AG10803 (cell line): ENCODE results near the gene TUSC7.

Source experiments
- DNase-seq: peaks from one replicate; pipeline ENCODE4 v3.0.0; 2010; ENCODE audit warnings: low read depth
- H3K4me3 ChIP-seq: 2 replicates; pipeline ENCODE4 v1.5.1; 2011; ENCODE audit warnings: mild to moderate bottlenecking, low read length, control low read depth
- CTCF ChIP-seq: conservative IDR thresholded peaks from 2 replicates; pipeline ENCODE4 v1.5.1; 2011; ENCODE audit warnings: mild to moderate bottlenecking, low read length, control low read depth, inconsistent platforms

The TUSC7 gene

GRCh38 chr3:116728454-116728853 lies 18.9 kb downstream of the TUSC7 start:
- no peak for TF ChIP-seq CTCF
- no peak overlapping the region for H3K4me3 ChIP-seq
- no peak for DNase-seq

GRCh38 chr3:116734243-116734642 lies 24.7 kb downstream of the TUSC7 start:
- no peak for TF ChIP-seq CTCF
- H3K4me3 ChIP-seq, result no peak overlapping the region
- no peak for DNase-seq

GRCh38 chr3:116739678-116740077 lies 30.1 kb downstream of the TUSC7 start:
- H3K4me3 ChIP-seq, result no peak overlapping the region
- TF ChIP-seq CTCF, result no peak
- DNase-seq, result no peak

GRCh38 chr3:116740293-116740692 lies 30.7 kb downstream of the TUSC7 start:
- TF ChIP-seq CTCF, result no peak
- no peak for DNase-seq
- H3K4me3 ChIP-seq, result no peak overlapping the region

- H3K4me3 ChIP-seq, result no peak overlapping the region
- TF ChIP-seq CTCF, result no peak
- DNase-seq, result no peak
Observed at GRCh38 chr3:116741467-116741866, 31.9 kb downstream of the TUSC7 start.

- no peak for DNase-seq
- TF ChIP-seq CTCF, result no peak
- no peak overlapping the region for H3K4me3 ChIP-seq
Observed at GRCh38 chr3:116743062-116743461, 33.5 kb downstream of the TUSC7 start.

GRCh38 chr3:116749388-116749787 lies 39.8 kb downstream of the TUSC7 start:
- DNase-seq, result no peak
- TF ChIP-seq CTCF, result no peak
- H3K4me3 ChIP-seq, result no peak overlapping the region
